Heart left ventricle (tissue), 16 donors: ENCODE data around the gene LRFN4. TPM values are rescaled to one million over a fixed set of nuclear protein-coding genes. Genes with fewer than 3 reads are reported as not detected.

Source experiments
- ATAC-seq, 4 donors: fragments of 200-7000 bp; cut with Tn5 transposase; one replicate each; pipeline ENCODE4 v1.9.1; 2020 to 2022; ENCODE audit warnings: moderate library complexity in 4 of 4, mild to moderate bottlenecking in 3 of 4, moderate number of reproducible peaks in 1 of 4
- DNase-seq, 5 donors: peaks; one replicate each; pipeline ENCODE4 v3.0.0-alpha.2; 2020
- H3K27ac ChIP-seq, 12 donors: fragments of 200-600 bp; sonication (generic) in 4 of 12; one replicate each; pipeline versions ENCODE4 v1.5.0 to v1.8.0; 2016 to 2022; ENCODE audit warnings: mild to moderate bottlenecking in 2 of 12
- H3K27me3 ChIP-seq, 9 donors: fragments of 200-600 bp; sonication (generic) in 2 of 9; one replicate each; pipeline versions ENCODE4 v1.5.1 to v1.8.0; 2016 to 2022; ENCODE audit warnings: mild to moderate bottlenecking in 3 of 9
- H3K36me3 ChIP-seq, 9 donors: fragments of 200-600 bp; sonication (generic) in 2 of 9; one replicate each; pipeline versions ENCODE4 v1.5.0 to v1.8.0; 2018 to 2022; ENCODE audit warnings: mild to moderate bottlenecking in 2 of 9
- H3K4me1 ChIP-seq, 12 donors: fragments of 200-600 bp; sonication (generic) in 4 of 12; one replicate each; pipeline versions ENCODE4 v1.5.0 to v1.8.0; 2016 to 2022; ENCODE audit warnings: mild to moderate bottlenecking in 3 of 12
- H3K4me3 ChIP-seq, 12 donors: fragments of 200-600 bp; sonication (generic) in 4 of 12; one replicate each; pipeline versions ENCODE4 v1.5.0 to v1.8.0; 2017 to 2022; ENCODE audit warnings: mild to moderate bottlenecking in 9 of 12, moderate library complexity in 4 of 12
- H3K9me3 ChIP-seq, 12 donors: fragments of 200-600 bp; sonication (generic) in 4 of 12; one replicate each; pipeline versions ENCODE4 v1.5.0 to v1.8.0; 2016 to 2022; ENCODE audit warnings: mild to moderate bottlenecking in 1 of 12
- CTCF ChIP-seq, 12 donors: fragments of 200-600 bp; sonication (generic) in 4 of 12; IDR thresholded peaks; one replicate each; pipeline versions ENCODE4 v1.5.0 to v1.8.0; 2018 to 2022; ENCODE audit warnings: antibody characterized with exemption in 12 of 12, mild to moderate bottlenecking in 5 of 12
- POLR2A ChIP-seq, 2 donors: fragments of 450-650 bp; IDR thresholded peaks; one replicate each; pipeline ENCODE4 v1.6.1; 2017; ENCODE audit warnings: antibody characterized with exemption in 2 of 2, mild to moderate bottlenecking in 2 of 2, moderate library complexity in 2 of 2
- WGBS, 4 donors: extraction: QIAGEN DNeasy Blood & Tissue Kit in 2 of 4; methylation state at CpG; one replicate each; pipeline versions ENCODE4 v1.1.5 to v1.1.7; 2013 to 2018; 5-methylcytosine and 5-hydroxymethylcytosine counted together
- intact Hi-C, 10 donors: fragments of 100-400 bp; cut with DNase I; formaldehyde crosslinking; loops; one replicate each; pipeline versions ENCODE4 v1.11.1 to v1.14.2; 2022
- polyA plus RNA-seq, 2 donors: library from polyadenylated mRNA; stranded (reverse); fragments of 200-250 nt; gene quantifications; one replicate each; pipeline ENCODE4 v1.2.3, GENCODE V29; 2013
- total RNA-seq, 9 donors: library from RNA; depleted of rRNA in 2 of 9; stranded (reverse); fragments of >200 nt in 2 of 9; fragmentation: NEBNext Ultra II Directional in 3 of 9; extraction: Animal tissue kit (Norgen Biotek cat#: 25700) in 3 of 9; gene quantifications; one replicate each; pipeline versions ENCODE4 v1.1.0 to v1.2.4, GENCODE V29; 2016 to 2023
- donor health status: ischemic (EF 13 %, LVEDD 7.1; RV severe dilation, severe dysfunction).
- donor health status: healthy with polysubstance abuse.
- donor health status: DM: no; HTN: yes; CAD: no.
- donor health status: DM: no; HTN: no; CAD: no.
- donor health status: ischemic (EF 25% LVEDD 6.9; RV normal size, moderate dysfunction).
- donor health status: ischemic (EF 25% LVEDD 5.7; RV mildly dilated, moderate dysfunction).
- donor health status: healthy.
- donor health status: DM: yes; HTN: yes; CAD: no.
- donor health status: ischemic (EF 35%, LVEDD 5.7; RV mildly dilated, moderate dysfunction).
- donor health status: nonischemic (EF 11% LVEDD 7.7; RV severe dilation, severe dysfunction).
- donor health status: DM: yes; HTN: yes; CAD: no.
- donor health status: PGD.
- donor health status: ischemic (EF 29% LVEDD 5.4; RV normal size, mild dysfunction).
- donor health status: nonischemic (EF 23%, LVEDD 6.1; RV moderate dilation, normal function).

LRFN4 gene
- total and polyA plus RNA-seq, 11 donors = 8.2 to 22.1 (median 15.4) TPM

DNA sequence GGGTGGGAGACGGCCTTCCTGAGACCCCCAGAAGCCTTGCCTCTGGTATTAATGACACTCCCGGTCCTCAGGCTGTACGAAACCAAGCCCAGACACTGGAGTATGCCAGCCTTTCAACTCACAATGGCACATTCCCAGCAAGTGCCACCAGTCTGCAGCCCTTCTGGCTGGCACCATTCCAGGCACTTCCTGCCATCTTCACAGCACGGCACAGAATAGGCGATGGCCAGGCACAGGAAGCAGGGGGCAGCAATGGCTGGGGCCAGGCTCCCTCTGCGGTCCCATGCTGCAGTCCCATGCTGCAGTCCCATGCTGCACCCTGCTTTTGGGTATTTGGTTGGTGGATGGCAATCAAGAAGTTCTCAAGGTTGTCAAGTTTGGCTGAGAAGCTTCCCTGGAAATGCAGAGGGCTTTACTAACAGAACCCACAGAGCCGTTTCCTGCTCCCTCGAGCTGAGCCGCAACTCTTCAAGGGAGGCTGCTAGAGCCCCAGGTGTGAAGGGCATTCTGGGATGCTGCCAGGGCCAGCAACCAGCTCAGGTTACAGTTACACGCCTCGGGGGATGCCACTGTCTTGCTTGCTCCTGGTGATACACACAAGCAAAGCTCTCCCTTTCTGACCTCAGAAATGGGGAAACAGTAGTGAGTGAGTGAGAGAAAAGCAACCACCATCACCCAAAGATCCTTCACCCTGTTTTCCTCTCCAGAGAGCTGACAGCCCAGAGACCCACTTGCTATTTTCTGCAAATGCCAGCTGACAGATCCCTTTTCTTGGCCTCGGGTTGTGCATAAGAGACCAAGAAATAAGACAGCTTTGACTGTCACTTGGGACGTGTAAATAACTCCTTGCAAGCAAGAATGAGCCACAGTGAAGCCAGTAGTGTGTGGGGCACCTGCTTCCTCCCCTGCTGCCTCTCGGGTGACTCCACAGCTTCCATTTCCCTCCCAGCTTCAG, 23.9 kb downstream of the LRFN4 start:
- H3K36me3 ChIP-seq = no peaks in the 10 kb centered on the region
- H3K27ac ChIP-seq = no peak overlapping the region
- intact Hi-C loops = loop anchor here in 3 of 10 donors (5.0 kb wide), 2 partner anchors 183 to 188 kb away; no protein-coding TSS in a partner anchor
- ATAC-seq (peak in 3 of 4 donors; percentile 38 to 47 (median 46)), DNase-seq (peak in 2 of 5 donors; percentile 67)
- no peaks in the 10 kb centered on the region for H3K9me3 ChIP-seq
- TF ChIP-seq POLR2A (IDR thresholded peaks at IDR 0.05) (no peak), CTCF (IDR thresholded peaks at IDR 0.05) (no peak)
- peaks cover 0 to 17% (median 0%) of the 10 kb centered on the region in 12 donors for H3K4me1 ChIP-seq
- 59 to 87% (median 68%) methylated on average over 9 to 14 of the region's 14 CpGs for WGBS, 4 donors
- H3K4me3 ChIP-seq = no peak overlapping the region
- H3K27me3 ChIP-seq = no peaks in the 10 kb centered on the region

- Histone ChIP-seq H3K36me3 (no peaks in the 10 kb centered on the region), H3K27me3 (no peaks in the 10 kb centered on the region), H3K4me3 (no peak overlapping the region), H3K27ac (no peak overlapping the region), H3K4me1 (peaks cover 0 to 17% (median 0%) of the 10 kb centered on the region in 12 donors), H3K9me3 (no peaks in the 10 kb centered on the region)
- DNase-seq (peak in 1 of 5 donors; percentile 15), ATAC-seq (no peak)
- TF ChIP-seq CTCF (IDR thresholded peaks at IDR 0.05) (no peak), POLR2A (IDR thresholded peaks at IDR 0.05) (no peak)
- intact Hi-C loops = loop anchor here in 3 of 10 donors (5.0 kb wide), 2 partner anchors 184 to 189 kb away; no protein-coding TSS in a partner anchor
- 88 to 97% (median 93%) methylated on average over 10 of the region's 10 CpGs for WGBS, 4 donors
These were observed 24.6 kb downstream of the LRFN4 start for GRCh38 chr11:66881451-66881835.

GRCh38 chr11:66881927-66882452, 25.1 kb downstream of the LRFN4 start:
- Histone ChIP-seq H3K27me3 (no peaks in the 10 kb centered on the region), H3K9me3 (no peaks in the 10 kb centered on the region), H3K4me1 (peaks cover 0 to 21% (median 2%) of the 10 kb centered on the region in 12 donors), H3K36me3 (no peaks in the 10 kb centered on the region), H3K4me3 (no peak overlapping the region), H3K27ac (no peak overlapping the region)
- intact Hi-C loops = loop anchor here in 3 of 10 donors (5.0 kb wide), 2 partner anchors 185 to 190 kb away; no protein-coding TSS in a partner anchor
- DNase-seq (peak in 1 of 5 donors; percentile 29), ATAC-seq (no peak)
- no peak for TF ChIP-seq CTCF (IDR thresholded peaks at IDR 0.05)
- no peak for TF ChIP-seq POLR2A (IDR thresholded peaks at IDR 0.05)
- 81 to 88% (median 85%) methylated on average over 5 to 9 of the region's 9 CpGs for WGBS, 4 donors

GRCh38 chr11:66882561-66883015, 25.7 kb downstream of the LRFN4 start:
- Histone ChIP-seq H3K36me3 (no peaks in the 10 kb centered on the region), H3K27ac (no peak overlapping the region), H3K4me1 (peaks cover 0 to 25% (median 2%) of the 10 kb centered on the region in 12 donors), H3K9me3 (no peaks in the 10 kb centered on the region), H3K27me3 (no peaks in the 10 kb centered on the region), H3K4me3 (no peak overlapping the region)
- 67 to 77% (median 68%) methylated on average over 14 of the region's 14 CpGs for WGBS, 4 donors
- no peak for TF ChIP-seq CTCF (IDR thresholded peaks at IDR 0.05)
- no peak for TF ChIP-seq POLR2A (IDR thresholded peaks at IDR 0.05)
- intact Hi-C loops = loop anchor here in 3 of 10 donors (5.0 kb wide), 2 partner anchors 185 to 190 kb away; no protein-coding TSS in a partner anchor
- ATAC-seq = no peak
- DNase-seq = peak in 1 of 5 donors; percentile 50
